Measurements from ENCODE around the gene CP. TPM values are rescaled to one million over a fixed set of nuclear protein-coding genes. Genes with fewer than 3 reads are reported as not detected.

Gene CP
- total RNA-seq, 1 experiment from 2014 or later: 0.52 TPM

DNA sequence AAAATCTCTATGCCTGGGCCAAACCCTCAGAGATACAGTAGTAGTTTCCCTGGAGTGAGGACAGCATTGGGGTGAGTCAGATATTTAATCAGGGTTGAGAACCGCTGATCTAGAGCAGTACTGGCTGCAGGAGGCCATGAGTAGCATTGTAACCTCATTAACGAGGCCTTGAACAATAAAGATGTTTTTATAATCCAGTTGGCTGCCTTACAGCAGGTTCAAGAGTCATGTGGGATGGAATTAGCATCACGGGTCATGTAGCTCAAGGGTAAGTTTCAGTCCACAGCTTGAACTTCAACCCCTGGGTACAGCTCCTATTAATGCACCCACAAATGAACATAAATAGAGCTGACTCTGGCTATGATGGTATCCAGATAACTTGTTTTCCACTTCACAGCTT lies 87.1 kb downstream of the CP start:
- DNase-seq (ENCODE audit: low read depth, low spot score): no peak
- Histone ChIP-seq H3K9me2 (ENCODE audit: insufficient read depth) (no peaks in the 10 kb centered on the region), H3K4me2 (ENCODE audit: low read length) (no peak overlapping the region), H4K20me1 (ENCODE audit: insufficient read depth) (no peaks in the 10 kb centered on the region), H3K36me3 (ENCODE audit: control insufficient read depth in 1 of 2, insufficient read depth in 2 of 2, low read length in 2 of 2) (no peaks in the 10 kb centered on the region), H3K27ac (ENCODE audit: low read depth, low read length) (no peak overlapping the region), H3K4me3 (replicated peaks in 1 of 2; ENCODE audit: low read depth in 1 of 2, low read length in 2 of 2) (no peak overlapping the region), H3K27me3 (ENCODE audit: insufficient read depth, low read length) (no peaks in the 10 kb centered on the region), H3K9ac (ENCODE audit: low read length) (no peak overlapping the region), H2AFZ (ENCODE audit: low read depth, low read length, poor library complexity, severe bottlenecking) (no peak overlapping the region), H3K4me1 (ENCODE audit: control insufficient read depth in 1 of 2, insufficient read depth in 2 of 2, low read length in 2 of 2) (peaks cover 6 to 8% of the 10 kb centered on the region in 2 experiments; a peak in 2 of 4 replicates), H3K9me3 (ENCODE audit: control insufficient read depth in 1 of 2, insufficient read depth in 1 of 2, low read depth in 1 of 2, low read length in 2 of 2) (no peaks in the 10 kb centered on the region), H3K79me2 (ENCODE audit: insufficient read depth, low read length) (peaks cover 7% of the 10 kb centered on the region; the same call in 1 of the 2 replicates)
- intact Hi-C loops (cut with micrococcal nuclease): no loop called here
- no TSS peak for BruUV-seq (replicated peaks)
- ATAC-seq: no peak
- CTCF ChIA-PET: no interaction called here
- POLR2A ChIA-PET: no interaction called here
- TF ChIP-seq TCF7L2 (IDR thresholded peaks at IDR 0.05; ENCODE audit: borderline replicate concordance, extremely low read depth, insufficient read depth, insufficient read length): no peak
- RAD21 ChIA-PET (ENCODE audit: low non-redundant PET in 1 of 2, low total read pairs in 2 of 2, uncharacterized antibody in 2 of 2, unreplicated experiment in 2 of 2): no interaction called here

DNA sequence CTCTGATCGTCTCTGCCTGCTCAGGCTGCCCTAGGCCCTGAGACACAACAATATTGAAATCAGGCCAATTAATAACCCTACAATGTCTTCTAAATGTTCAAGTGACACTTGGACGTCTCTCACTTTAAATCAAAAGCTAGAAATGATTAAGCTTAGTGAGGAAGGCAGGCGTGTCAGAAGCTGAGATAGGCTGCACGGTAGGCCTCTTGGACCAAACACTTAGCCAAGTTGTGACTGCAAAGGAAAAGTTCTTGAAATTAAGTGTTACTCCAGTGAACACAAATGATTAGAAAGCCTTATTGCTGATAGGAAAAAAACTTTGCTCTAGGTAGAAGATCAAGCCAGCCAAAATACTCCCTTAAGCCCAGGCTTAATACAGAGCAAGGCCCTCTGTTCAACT lies 90.0 kb downstream of the CP start:
- H3K4me3 ChIP-seq (replicated peaks in 1 of 2; ENCODE audit: low read depth in 1 of 2, low read length in 2 of 2): no peak overlapping the region
- no peak overlapping the region for H3K27ac ChIP-seq (ENCODE audit: low read depth, low read length)

More for the DNA sequence above, 90.0 kb downstream of the CP start:
- BruUV-seq (replicated peaks): no TSS peak
- Histone ChIP-seq H4K20me1 (ENCODE audit: insufficient read depth) (no peaks in the 10 kb centered on the region), H3K9me3 (ENCODE audit: control insufficient read depth in 1 of 2, insufficient read depth in 1 of 2, low read depth in 1 of 2, low read length in 2 of 2) (no peaks in the 10 kb centered on the region), H3K27me3 (ENCODE audit: insufficient read depth, low read length) (no peaks in the 10 kb centered on the region), H2AFZ (ENCODE audit: low read depth, low read length, poor library complexity, severe bottlenecking) (no peak overlapping the region), H3K36me3 (ENCODE audit: control insufficient read depth in 1 of 2, insufficient read depth in 2 of 2, low read length in 2 of 2) (no peaks in the 10 kb centered on the region), H3K4me1 (ENCODE audit: control insufficient read depth in 1 of 2, insufficient read depth in 2 of 2, low read length in 2 of 2) (peaks cover 10 to 16% of the 10 kb centered on the region in 2 experiments; a peak in 2 of 4 replicates), H3K79me2 (ENCODE audit: insufficient read depth, low read length) (peaks cover 7% of the 10 kb centered on the region; the same call in 1 of the 2 replicates), H3K9me2 (ENCODE audit: insufficient read depth) (no peaks in the 10 kb centered on the region), H3K4me2 (ENCODE audit: low read length) (peak overlapping the region; percentile 88; the same call in 1 of the 2 replicates), H3K9ac (ENCODE audit: low read length) (no peak overlapping the region)
- ATAC-seq (no peak), DNase-seq (ENCODE audit: low read depth, low spot score) (no peak)
- RAD21 ChIA-PET (ENCODE audit: low non-redundant PET in 1 of 2, low total read pairs in 2 of 2, uncharacterized antibody in 2 of 2, unreplicated experiment in 2 of 2): no interaction called here
- TF ChIP-seq RAD21 (IDR thresholded peaks at IDR 0.05; ENCODE audit: low read depth) (no peak), ZFX (IDR thresholded peaks at IDR 0.05) (no peak), EZH2phosphoT487 (IDR thresholded peaks at IDR 0.05; ENCODE audit: borderline replicate concordance) (no peak), CEBPB (IDR thresholded peaks at IDR 0.05; ENCODE audit: low read depth) (no peak), SIN3A (IDR thresholded peaks at IDR 0.05; ENCODE audit: low read depth) (no peak), ELF1 (IDR thresholded peaks at IDR 0.05; ENCODE audit: borderline replicate concordance, low read depth) (no peak), TCF7L2 (IDR thresholded peaks at IDR 0.05; ENCODE audit: borderline replicate concordance, extremely low read depth, insufficient read depth, insufficient read length) (no peak), CBX3 (IDR thresholded peaks at IDR 0.05; ENCODE audit: low read depth) (no peak), ZNF274 (IDR thresholded peaks at IDR 0.05; ENCODE audit: low read depth, low read length) (no peak), JUND (IDR thresholded peaks at IDR 0.05) (no peak), POLR2AphosphoS5 (IDR thresholded peaks at IDR 0.05; ENCODE audit: low read depth, low read length) (no peak), YY1 (IDR thresholded peaks at IDR 0.05; ENCODE audit: extremely low read depth, insufficient replicate concordance, low read depth, low read length) (no peak), SP1 (IDR thresholded peaks at IDR 0.05; ENCODE audit: low read depth) (no peak)
- TF ChIP-seq, protein P1, sequence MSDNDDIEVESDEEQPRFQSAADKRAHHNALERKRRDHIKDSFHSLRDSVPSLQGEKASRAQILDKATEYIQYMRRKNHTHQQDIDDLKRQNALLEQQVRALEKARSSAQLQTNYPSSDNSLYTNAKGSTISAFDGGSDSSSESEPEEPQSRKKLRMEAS (IDR thresholded peaks at IDR 0.05): no peak
- TF ChIP-seq, protein P2, sequence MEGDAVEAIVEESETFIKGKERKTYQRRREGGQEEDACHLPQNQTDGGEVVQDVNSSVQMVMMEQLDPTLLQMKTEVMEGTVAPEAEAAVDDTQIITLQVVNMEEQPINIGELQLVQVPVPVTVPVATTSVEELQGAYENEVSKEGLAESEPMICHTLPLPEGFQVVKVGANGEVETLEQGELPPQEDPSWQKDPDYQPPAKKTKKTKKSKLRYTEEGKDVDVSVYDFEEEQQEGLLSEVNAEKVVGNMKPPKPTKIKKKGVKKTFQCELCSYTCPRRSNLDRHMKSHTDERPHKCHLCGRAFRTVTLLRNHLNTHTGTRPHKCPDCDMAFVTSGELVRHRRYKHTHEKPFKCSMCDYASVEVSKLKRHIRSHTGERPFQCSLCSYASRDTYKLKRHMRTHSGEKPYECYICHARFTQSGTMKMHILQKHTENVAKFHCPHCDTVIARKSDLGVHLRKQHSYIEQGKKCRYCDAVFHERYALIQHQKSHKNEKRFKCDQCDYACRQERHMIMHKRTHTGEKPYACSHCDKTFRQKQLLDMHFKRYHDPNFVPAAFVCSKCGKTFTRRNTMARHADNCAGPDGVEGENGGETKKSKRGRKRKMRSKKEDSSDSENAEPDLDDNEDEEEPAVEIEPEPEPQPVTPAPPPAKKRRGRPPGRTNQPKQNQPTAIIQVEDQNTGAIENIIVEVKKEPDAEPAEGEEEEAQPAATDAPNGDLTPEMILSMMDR (IDR thresholded peaks at IDR 0.05 in 2 of 3, conservative IDR thresholded peaks at IDR 0.05 in 1 of 3; ENCODE audit: borderline replicate concordance in 1 of 3, insufficient read depth in 1 of 3, low read depth in 2 of 3, low read length in 2 of 3): no peak
- TF ChIP-seq, protein P3, sequence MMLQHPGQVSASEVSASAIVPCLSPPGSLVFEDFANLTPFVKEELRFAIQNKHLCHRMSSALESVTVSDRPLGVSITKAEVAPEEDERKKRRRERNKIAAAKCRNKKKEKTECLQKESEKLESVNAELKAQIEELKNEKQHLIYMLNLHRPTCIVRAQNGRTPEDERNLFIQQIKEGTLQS (IDR thresholded peaks at IDR 0.05): no peak
- POLR2A ChIA-PET: no interaction called here
- intact Hi-C loops (cut with micrococcal nuclease): no loop called here
- CTCF ChIA-PET: no interaction called here
